NCI-H345 (cell line): ENCODE data around the gene CRYBB1.

Experiments
- DNase-seq: peaks from one replicate; lab custom pipeline; 2025; lab: John Stamatoyannopoulos, UW

Gene CRYBB1

DNA sequence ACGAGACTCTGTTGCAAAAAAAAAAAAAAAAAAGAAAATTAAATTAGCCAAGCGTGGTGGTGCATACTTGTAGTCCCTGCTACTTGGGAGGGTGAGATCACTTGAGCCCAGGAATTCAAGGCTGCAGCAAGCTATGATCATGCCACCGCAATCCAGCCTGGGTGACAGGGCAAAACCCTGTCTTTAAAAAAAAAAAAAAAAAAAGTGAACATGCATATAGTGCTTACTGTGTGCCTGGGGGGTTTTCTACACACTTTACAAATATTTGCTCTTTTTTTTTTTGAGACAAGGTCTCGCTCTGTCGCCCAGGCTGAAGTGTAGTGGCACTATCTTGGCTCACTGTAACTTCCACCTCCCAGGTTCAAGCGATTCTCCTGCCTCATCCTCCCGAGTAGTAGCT, 40.7 kb downstream of the CRYBB1 start:
- DNase-seq, result no peak

- DNase-seq, result no peak
Measured at GRCh38 chr22:26576026-26576680, 41.7 kb downstream of the CRYBB1 start.

DNA sequence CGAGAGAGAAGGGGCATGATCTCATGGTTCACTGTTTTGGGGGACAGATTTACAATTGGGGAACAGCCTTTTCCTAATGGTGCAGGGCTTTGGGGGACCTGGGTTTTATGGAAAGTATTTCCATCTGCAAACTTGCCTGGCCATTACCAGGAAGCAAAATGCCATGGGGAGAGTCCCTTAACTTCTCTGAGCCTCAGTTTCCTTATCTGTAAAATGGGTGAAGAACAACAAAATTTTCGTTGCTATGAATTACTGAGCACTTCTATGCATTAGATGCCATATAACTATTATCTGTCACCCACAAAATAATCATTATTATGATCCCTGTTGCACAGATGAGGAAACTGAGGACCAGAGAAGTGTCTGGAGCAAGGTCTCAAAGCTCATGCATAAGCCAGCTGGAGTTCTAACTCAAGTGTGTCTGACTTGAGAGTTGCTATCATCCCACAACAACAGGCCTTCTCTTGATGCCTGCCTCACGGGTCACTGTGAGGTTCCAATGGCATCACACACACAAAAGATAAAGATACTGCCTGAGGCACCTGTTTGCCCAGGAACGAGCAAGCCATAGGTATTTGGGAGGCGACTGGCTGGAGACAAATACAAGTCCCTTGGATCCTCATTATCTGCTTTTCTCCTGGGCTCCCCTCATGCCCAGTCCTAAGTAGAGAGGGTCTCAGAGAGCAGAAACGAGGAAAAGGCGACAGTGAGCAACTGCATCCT, 43.7 kb downstream of the CRYBB1 start:
- no peak for DNase-seq

DNA sequence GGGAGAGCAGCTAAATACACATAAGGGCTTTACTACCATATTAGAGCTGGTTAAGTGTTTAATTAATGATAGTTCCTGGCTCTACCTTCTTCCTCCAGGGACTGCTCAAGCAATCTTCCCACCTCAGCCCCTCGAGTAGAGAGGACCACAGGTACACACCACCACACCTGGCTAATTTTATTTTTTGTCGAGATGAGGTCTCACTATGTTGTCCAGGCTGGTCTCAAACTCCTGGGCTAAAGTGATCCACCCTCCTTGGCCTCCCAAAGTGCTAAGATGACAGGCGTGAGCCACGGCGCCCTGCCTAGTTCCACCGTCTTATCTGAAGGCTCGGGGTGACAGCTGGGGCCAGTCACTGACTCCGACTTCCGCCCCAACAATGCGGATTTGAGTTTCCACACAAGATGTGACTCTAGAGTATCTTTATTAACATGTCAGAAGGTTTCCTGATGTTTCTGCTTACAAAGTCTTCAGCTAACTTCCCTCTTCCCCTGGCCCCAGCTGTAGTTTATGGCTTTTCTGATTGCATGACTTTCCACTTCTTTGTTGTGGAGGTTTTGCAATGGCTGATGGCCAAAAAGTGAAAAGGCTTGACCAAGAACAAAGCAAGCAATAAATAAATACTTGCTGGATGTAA, 44.7 kb downstream of the CRYBB1 start:
- no peak for DNase-seq

GRCh38 chr22:26570864-26571525, 46.8 kb downstream of the CRYBB1 start:
- no peak for DNase-seq

DNA sequence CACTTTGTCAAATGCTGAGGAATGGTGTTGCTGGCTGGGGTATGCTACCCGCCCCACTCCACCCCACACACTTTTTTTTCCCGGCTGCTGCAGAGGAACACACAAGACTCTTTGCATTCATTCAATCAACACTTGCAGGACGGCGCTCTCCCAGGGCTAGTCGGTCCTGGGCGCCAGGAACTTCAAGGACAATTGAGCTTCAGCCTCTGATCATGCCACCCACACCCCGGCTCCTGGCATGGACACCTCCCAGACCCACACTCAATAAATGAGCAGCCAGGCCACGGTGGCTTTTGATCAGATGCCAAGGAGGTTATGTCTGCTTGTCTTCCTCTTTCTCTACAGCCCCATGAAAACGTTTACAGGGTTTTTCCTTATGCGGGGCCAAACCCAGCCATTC, 47.7 kb downstream of the CRYBB1 start:
- DNase-seq, result no peak

GRCh38 chr22:26568207-26568706, 49.6 kb downstream of the CRYBB1 start:
- peak; percentile 6 for DNase-seq

DNA sequence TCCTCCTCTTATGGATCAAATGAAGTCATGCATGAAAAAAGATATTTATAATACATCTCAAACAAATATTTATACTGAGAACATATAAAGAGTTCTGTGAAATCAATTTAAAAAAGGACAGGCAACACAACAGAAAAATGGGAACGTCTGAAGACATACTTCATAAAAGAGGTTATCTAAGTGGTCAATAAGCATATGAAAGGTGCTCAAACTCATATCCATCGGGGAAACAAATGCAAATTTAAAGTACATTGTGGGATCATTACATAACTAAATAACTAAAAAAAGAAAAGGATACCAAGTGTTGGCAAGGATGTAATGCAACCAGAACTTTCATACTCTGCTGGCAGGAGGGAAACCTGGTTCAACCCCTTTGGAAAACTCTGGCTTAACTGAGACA, 50.2 kb downstream of the CRYBB1 start:
- DNase-seq, result no peak

- no peak for DNase-seq
Measured at GRCh38 chr22:26566994-26567393, 50.8 kb downstream of the CRYBB1 start.

DNA sequence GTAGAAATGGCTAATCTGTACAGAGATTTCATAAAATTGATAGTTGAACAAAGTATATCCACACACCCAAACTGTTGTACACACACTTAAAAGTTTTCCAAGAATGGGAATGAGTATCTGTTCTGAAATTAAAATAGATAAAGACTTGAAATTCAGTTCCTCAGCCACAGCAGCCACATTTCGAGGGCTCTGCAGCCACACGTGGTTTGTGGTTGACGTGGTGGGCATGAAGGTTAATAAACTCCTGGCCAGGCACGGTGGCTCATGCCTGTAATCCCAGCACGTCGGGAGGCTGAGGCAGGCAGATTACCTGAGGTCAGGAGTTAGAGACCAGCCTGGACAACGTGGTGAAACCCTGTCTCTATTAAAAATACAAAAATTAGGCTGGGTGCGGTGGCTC, 51.9 kb downstream of the CRYBB1 start:
- no peak for DNase-seq

- no peak for DNase-seq
Measured at GRCh38 chr22:26565181-26565580, 52.6 kb downstream of the CRYBB1 start.

DNA sequence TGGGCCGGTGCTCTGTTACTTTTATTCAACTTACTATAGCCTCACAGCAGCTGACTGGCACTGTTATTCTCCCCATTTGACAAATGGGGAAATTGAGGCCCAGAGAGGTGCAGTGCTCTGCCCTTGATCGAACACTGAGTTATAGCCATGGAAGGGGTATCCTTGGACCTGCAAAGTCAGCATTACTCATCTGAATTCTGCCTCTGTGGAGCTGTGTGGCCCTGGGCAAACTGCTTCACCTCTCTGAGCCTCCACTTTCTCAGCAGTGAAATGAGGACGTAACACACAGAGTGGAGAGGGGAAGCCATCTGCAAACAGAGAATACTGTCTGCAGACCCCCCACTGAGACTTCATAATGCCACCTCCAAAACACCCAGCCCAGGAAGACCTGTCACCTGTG, 53.2 kb downstream of the CRYBB1 start:
- DNase-seq, result no peak

- no peak for DNase-seq
Measured at GRCh38 chr22:26564181-26564580, 53.6 kb downstream of the CRYBB1 start.

- DNase-seq, result no peak
Measured at GRCh38 chr22:26563022-26563421, 54.8 kb downstream of the CRYBB1 start.

GRCh38 chr22:26561756-26562417, 55.9 kb downstream of the CRYBB1 start:
- no peak for DNase-seq

DNA sequence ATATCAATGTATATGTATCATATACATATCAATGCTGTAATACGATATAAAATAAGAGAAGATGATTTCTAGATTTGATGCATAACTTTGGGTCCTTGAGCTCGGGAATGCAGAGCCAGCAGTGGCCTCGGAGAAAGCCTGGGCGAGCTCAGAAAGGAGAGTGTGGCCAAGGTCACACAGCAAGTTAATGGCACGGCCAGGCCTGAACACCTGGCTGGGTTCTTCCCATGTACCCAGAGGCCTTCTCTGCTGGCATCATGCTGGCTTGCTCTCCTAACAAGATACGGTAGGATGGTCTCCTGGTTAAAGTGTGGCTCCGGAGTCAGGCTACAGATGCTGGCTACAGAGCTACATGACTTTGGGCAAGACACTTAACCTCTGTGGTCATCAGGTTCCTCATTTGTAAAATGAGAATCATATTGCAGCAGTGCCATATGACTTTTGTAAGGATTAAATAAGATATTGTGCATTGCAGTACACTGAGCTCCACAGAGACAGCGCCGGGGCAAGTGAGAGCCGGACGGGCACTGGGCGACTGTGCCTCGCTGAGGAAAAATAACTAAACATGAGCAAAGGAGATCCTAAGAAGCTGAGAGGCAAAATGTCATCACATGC, 57.8 kb downstream of the CRYBB1 start:
- no peak for DNase-seq

- DNase-seq, result peak; percentile 25
Measured at GRCh38 chr22:26558248-26558895, 59.5 kb downstream of the CRYBB1 start.

DNA sequence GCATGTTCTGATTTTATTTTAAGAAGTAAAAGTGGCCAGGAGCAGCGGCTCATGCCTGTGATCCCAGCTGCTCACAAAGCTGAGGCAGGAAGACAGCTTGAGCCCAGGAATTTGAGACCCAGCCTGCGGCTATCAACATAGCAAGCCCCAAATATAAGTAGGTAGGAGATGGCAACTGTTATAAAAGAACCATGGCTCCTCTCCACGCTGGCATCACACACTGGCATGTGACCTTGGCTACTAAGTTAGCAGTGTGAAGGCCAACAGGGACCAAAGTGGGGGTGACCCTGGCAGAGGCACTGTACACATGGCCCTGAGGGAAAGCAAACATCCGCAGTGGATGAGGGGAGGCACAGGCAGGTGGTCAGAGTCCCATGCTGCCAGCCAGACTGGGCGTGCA, 60.9 kb downstream of the CRYBB1 start:
- DNase-seq, result no peak

DNA sequence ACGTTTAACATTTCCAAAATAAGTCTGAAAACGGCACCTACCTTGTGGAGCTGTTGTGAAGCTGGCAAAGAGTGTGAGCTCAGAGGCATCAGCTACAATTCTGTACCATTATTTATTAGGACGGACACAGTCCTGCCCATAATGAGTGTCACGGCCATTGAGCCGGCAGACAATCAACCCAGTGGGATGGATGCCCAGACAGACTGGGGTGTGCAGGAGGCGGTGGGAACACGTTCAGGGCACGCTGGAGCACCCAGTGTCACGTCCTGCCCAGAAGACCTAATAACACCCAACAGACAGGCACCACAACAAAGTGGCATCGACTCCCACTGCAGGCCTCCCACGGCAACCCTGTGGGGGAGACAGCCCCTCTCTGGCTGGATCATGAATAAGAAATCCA, 62.3 kb downstream of the CRYBB1 start:
- DNase-seq, result no peak

DNA sequence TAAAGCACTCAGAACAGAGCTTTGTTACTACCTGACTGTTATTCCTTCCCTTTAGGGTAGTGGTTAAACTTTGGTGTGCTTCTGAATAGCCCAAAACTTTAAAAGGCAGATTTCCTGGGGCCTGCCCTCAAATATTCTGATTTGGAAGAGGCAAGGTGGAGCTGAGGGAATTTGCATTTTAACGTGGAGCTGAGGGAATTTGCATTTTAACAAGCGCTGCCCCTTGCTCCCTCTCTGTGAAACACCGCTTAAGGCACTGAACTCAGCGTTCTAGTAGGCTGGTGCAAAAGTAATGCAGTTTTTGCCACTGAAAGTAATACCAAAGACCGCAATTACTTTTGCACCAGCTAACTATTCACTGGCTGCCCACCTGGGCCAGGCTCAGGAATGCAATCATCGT, 62.9 kb downstream of the CRYBB1 start:
- DNase-seq, result no peak
